Testis (tissue), 3 donors: ENCODE data around the gene KCNN3. TPM values are rescaled to one million over a fixed set of nuclear protein-coding genes. Genes with fewer than 3 reads are reported as not detected.

Source experiments
- DNase-seq: peaks from one replicate; pipeline ENCODE4 v3.0.0-alpha.2; 2019
- H3K27ac ChIP-seq, 2 donors: fragments of 200-600 bp; sonication (generic); one replicate each; pipeline ENCODE4 v1.5.1; 2019
- H3K27me3 ChIP-seq: fragments of 200-600 bp; sonication (generic); one replicate; pipeline ENCODE4 v1.5.1; 2019
- H3K36me3 ChIP-seq: fragments of 200-600 bp; sonication (generic); one replicate; pipeline ENCODE4 v1.5.1; 2017; ENCODE audit warnings: low read depth; ENCODE audit errors: missing control alignments
- H3K4me1 ChIP-seq: fragments of 200-600 bp; sonication (generic); one replicate; pipeline ENCODE4 v1.5.1; 2019
- H3K4me3 ChIP-seq, 2 donors: fragments of 200-600 bp; sonication (generic); one replicate each; pipeline ENCODE4 v1.5.1; 2017 to 2019
- H3K9me3 ChIP-seq: fragments of 200-600 bp; sonication (generic); one replicate; pipeline ENCODE4 v1.5.1; 2017
- CTCF ChIP-seq, 3 experiments: fragments of 450-650 bp in 2 of 3; fragments of 200-600 bp in 1 of 3; sonication (generic) in 1 of 3; IDR thresholded peaks; one replicate each; pipeline ENCODE4 v1.5.1; 2016 to 2019; ENCODE audit warnings: antibody characterized with exemption in 3 of 3, mild to moderate bottlenecking in 2 of 3, moderate library complexity in 1 of 3
- POLR2A ChIP-seq: fragments of 450-650 bp; IDR thresholded peaks from one replicate; pipeline ENCODE4 v1.6.1; 2017; ENCODE audit warnings: antibody characterized with exemption, mild to moderate bottlenecking, moderate library complexity
- WGBS, 2 donors: methylation state at CpG; one replicate each; pipeline ENCODE4 v1.1.5; 2018; 5-methylcytosine and 5-hydroxymethylcytosine counted together
- intact Hi-C: fragments of 100-400 bp; cut with DNase I; formaldehyde crosslinking; loops from one replicate; pipeline ENCODE4 v1.15.1; 2023; ENCODE audit warnings: low total_unique reads
- polyA plus RNA-seq: library from polyadenylated mRNA; stranded (reverse); fragments of 350-450 nt; fragmentation: Illumina TruSeq; extraction: RNeasy Lipid Tissue Mini Kit (QIAGEN cat#74804); gene quantifications from one replicate; pipeline ENCODE4 v1.2.3, GENCODE V29; 2014; ENCODE audit warnings: low read depth, low replicate concordance; ENCODE audit not compliant: insufficient read depth
- total RNA-seq, 2 donors: library from RNA; depleted of rRNA; stranded (reverse); fragments of >200 nt; gene quantifications; one replicate each; pipeline ENCODE4 v1.2.3, GENCODE V29; 2016

The KCNN3 gene
- total and polyA plus RNA-seq, 3 donors from 2014 or later, result 0.24 to 0.78 (median 0.56) TPM

GRCh38 chr1:154841384-154841783 lies 28.7 kb downstream of the KCNN3 start:
- intact Hi-C loops, result no loop called here
- no peak overlapping the region for H3K27ac ChIP-seq
- no peaks in the 10 kb centered on the region for H3K36me3 ChIP-seq
- no peak overlapping the region for H3K4me3 ChIP-seq
- no peaks in the 10 kb centered on the region for H3K27me3 ChIP-seq
- peaks cover 6% of the 10 kb centered on the region for H3K4me1 ChIP-seq
- H3K9me3 ChIP-seq, result no peaks in the 10 kb centered on the region
- TF ChIP-seq CTCF (IDR thresholded peaks at IDR 0.05) (no peak), POLR2A (no peak)
- 84 to 97% methylated on average over 4 of the region's 4 CpGs for WGBS, 2 donors
- DNase-seq, result no peak

- Histone ChIP-seq H3K27me3 (no peaks in the 10 kb centered on the region), H3K4me1 (no peaks in the 10 kb centered on the region), H3K4me3 (no peak overlapping the region), H3K36me3 (no peaks in the 10 kb centered on the region), H3K27ac (no peak overlapping the region), H3K9me3 (no peaks in the 10 kb centered on the region)
- TF ChIP-seq CTCF (IDR thresholded peaks at IDR 0.05) (no peak), POLR2A (no peak)
- 70 to 80% methylated on average over 16 to 19 of the region's 19 CpGs for WGBS, 2 donors
- intact Hi-C loops, result no loop called here
- DNase-seq, result no peak
Observed at GRCh38 chr1:154840269-154841176, 29.6 kb downstream of the KCNN3 start.

GRCh38 chr1:154839691-154840090 lies 30.4 kb downstream of the KCNN3 start:
- Histone ChIP-seq H3K36me3 (no peaks in the 10 kb centered on the region), H3K4me1 (no peaks in the 10 kb centered on the region), H3K27ac (no peak overlapping the region), H3K4me3 (no peak overlapping the region), H3K27me3 (no peaks in the 10 kb centered on the region), H3K9me3 (no peaks in the 10 kb centered on the region)
- 68 to 93% methylated on average over 2 to 3 of the region's 3 CpGs for WGBS, 2 donors
- intact Hi-C loops, result no loop called here
- DNase-seq, result no peak
- TF ChIP-seq POLR2A, result no peak
- TF ChIP-seq CTCF (IDR thresholded peaks at IDR 0.05), result no peak

- no peaks in the 10 kb centered on the region for H3K36me3 ChIP-seq
- intact Hi-C loops, result no loop called here
- H3K4me3 ChIP-seq, result no peak overlapping the region
- no peak for TF ChIP-seq CTCF (IDR thresholded peaks at IDR 0.05)
- no peak for TF ChIP-seq POLR2A
- WGBS, 2 donors, result 85 to 93% methylated on average over 9 of the region's 9 CpGs
- H3K4me1 ChIP-seq, result no peaks in the 10 kb centered on the region
- no peaks in the 10 kb centered on the region for H3K9me3 ChIP-seq
- no peak for DNase-seq
- no peaks in the 10 kb centered on the region for H3K27me3 ChIP-seq
- H3K27ac ChIP-seq, result no peak overlapping the region
Observed at GRCh38 chr1:154838988-154839387, 31.1 kb downstream of the KCNN3 start.

GRCh38 chr1:154838461-154838860 lies 31.6 kb downstream of the KCNN3 start:
- H3K9me3 ChIP-seq, result no peaks in the 10 kb centered on the region
- H3K4me3 ChIP-seq, result no peak overlapping the region
- no peak for DNase-seq
- H3K4me1 ChIP-seq, result no peaks in the 10 kb centered on the region
- H3K27me3 ChIP-seq, result no peaks in the 10 kb centered on the region
- TF ChIP-seq CTCF (IDR thresholded peaks at IDR 0.05) (no peak), POLR2A (no peak)
- H3K27ac ChIP-seq, result no peak overlapping the region
- 92 to 94% methylated on average over 11 of the region's 11 CpGs for WGBS, 2 donors
- no peaks in the 10 kb centered on the region for H3K36me3 ChIP-seq
- intact Hi-C loops, result no loop called here
